HCT116 (cell line): Measurements from ENCODE around the gene RETREG1.

Source experiments
- EZH2 ChIP-seq: fragments of 200-600 bp; sonication (generic); IDR thresholded peaks from 2 replicates; pipeline ENCODE4 v1.6.1; 2017; ENCODE audit warnings: antibody characterized with exemption, mixed run types
- EZH2phosphoT487 ChIP-seq: fragments of 200-600 bp; IDR thresholded peaks from 2 replicates; pipeline ENCODE4 v1.6.1; 2018; ENCODE audit warnings: antibody characterized with exemption, borderline replicate concordance
- JUND ChIP-seq: IDR thresholded peaks from 2 replicates; pipeline ENCODE4 v1.6.1; 2012
- POLR2A ChIP-seq: IDR thresholded peaks from 2 replicates; pipeline ENCODE4 v1.7.0; 2011; ENCODE audit warnings: borderline replicate concordance; ENCODE audit not compliant: insufficient read depth, insufficient read length; ENCODE audit errors: extremely low read depth
- POLR2AphosphoS5 ChIP-seq: IDR thresholded peaks from 2 replicates; pipeline ENCODE4 v1.6.1; 2011; ENCODE audit warnings: mild to moderate bottlenecking, low read depth, low read length, moderate library complexity
- RAD21 ChIP-seq: IDR thresholded peaks from 2 replicates; pipeline ENCODE4 v1.6.1; 2012; ENCODE audit warnings: low read depth, mild to moderate bottlenecking
- SIN3A ChIP-seq: IDR thresholded peaks from 2 replicates; pipeline ENCODE4 v1.6.1; 2012; ENCODE audit warnings: low read depth
- SP1 ChIP-seq: IDR thresholded peaks from 2 replicates; pipeline ENCODE4 v1.6.1; 2012; ENCODE audit warnings: low read depth
- TCF7L2 ChIP-seq: IDR thresholded peaks from 2 replicates; pipeline ENCODE4 v1.7.0; 2011; ENCODE audit warnings: borderline replicate concordance, inconsistent platforms; ENCODE audit not compliant: insufficient read depth, insufficient read length; ENCODE audit errors: extremely low read depth
- TF ChIP-seq, protein P1 (sequence below), 3 experiments: fragments of 200-600 bp in 1 of 3; sonication (generic) in 1 of 3; IDR thresholded peaks in 2 of 3; conservative IDR thresholded peaks in 1 of 3; 2 replicates each; pipeline ENCODE4 v1.5.1; 2012 to 2017; ENCODE audit warnings: low read depth in 2 of 3, low read length in 2 of 3, antibody characterized with exemption in 1 of 3, borderline replicate concordance in 1 of 3, control low read depth in 1 of 3, mild to moderate bottlenecking in 1 of 3, mixed read lengths in 1 of 3, mixed run types in 1 of 3, moderate library complexity in 1 of 3; ENCODE audit not compliant: insufficient read depth in 1 of 3
- TF ChIP-seq, protein P2 (sequence below): IDR thresholded peaks from 2 replicates; pipeline ENCODE4 v1.6.1; 2012; ENCODE audit warnings: low read depth
- TF ChIP-seq, protein P3 (sequence below): IDR thresholded peaks from 2 replicates; pipeline ENCODE4 v1.6.1; 2012
- TF ChIP-seq, protein P4 (sequence below): IDR thresholded peaks from 2 replicates; pipeline ENCODE4 v1.6.1; 2012
- TF ChIP-seq, protein P5 (sequence below): IDR thresholded peaks from 2 replicates; pipeline ENCODE4 v1.6.1; 2011; ENCODE audit warnings: mild to moderate bottlenecking, low read length, moderate library complexity; ENCODE audit not compliant: insufficient replicate concordance; ENCODE audit errors: extremely low read depth

DNA sequence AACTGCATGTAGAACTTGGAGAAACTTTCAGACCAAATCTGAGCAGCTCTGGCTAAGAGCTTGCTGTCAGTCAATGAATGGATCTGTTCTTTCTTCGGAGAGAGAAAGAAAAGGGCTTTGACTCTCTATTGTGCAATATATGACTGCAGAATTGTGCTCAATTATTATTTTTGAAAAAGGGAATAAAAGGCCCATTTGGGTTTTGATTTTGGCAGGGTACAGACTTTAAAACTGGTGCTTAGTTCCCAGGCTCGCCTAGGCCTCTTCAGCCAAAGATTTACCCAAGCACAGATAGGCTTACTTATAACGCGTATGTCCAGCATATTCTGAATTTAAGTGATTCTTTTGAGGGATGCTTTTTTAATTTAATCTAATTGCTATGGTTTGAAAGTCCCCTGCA lies 59.3 kb downstream of the RETREG1 start:
- TF ChIP-seq, protein P1, sequence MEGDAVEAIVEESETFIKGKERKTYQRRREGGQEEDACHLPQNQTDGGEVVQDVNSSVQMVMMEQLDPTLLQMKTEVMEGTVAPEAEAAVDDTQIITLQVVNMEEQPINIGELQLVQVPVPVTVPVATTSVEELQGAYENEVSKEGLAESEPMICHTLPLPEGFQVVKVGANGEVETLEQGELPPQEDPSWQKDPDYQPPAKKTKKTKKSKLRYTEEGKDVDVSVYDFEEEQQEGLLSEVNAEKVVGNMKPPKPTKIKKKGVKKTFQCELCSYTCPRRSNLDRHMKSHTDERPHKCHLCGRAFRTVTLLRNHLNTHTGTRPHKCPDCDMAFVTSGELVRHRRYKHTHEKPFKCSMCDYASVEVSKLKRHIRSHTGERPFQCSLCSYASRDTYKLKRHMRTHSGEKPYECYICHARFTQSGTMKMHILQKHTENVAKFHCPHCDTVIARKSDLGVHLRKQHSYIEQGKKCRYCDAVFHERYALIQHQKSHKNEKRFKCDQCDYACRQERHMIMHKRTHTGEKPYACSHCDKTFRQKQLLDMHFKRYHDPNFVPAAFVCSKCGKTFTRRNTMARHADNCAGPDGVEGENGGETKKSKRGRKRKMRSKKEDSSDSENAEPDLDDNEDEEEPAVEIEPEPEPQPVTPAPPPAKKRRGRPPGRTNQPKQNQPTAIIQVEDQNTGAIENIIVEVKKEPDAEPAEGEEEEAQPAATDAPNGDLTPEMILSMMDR (IDR thresholded peaks at IDR 0.05 in 2 of 3, conservative IDR thresholded peaks at IDR 0.05 in 1 of 3; ENCODE audit: borderline replicate concordance in 1 of 3, insufficient read depth in 1 of 3, low read depth in 2 of 3, low read length in 2 of 3): no peak
- no peak for TF ChIP-seq EZH2
- TF ChIP-seq POLR2AphosphoS5: no peak
- no peak for TF ChIP-seq EZH2phosphoT487
- TF ChIP-seq POLR2A: no peak
- TF ChIP-seq, protein P2, sequence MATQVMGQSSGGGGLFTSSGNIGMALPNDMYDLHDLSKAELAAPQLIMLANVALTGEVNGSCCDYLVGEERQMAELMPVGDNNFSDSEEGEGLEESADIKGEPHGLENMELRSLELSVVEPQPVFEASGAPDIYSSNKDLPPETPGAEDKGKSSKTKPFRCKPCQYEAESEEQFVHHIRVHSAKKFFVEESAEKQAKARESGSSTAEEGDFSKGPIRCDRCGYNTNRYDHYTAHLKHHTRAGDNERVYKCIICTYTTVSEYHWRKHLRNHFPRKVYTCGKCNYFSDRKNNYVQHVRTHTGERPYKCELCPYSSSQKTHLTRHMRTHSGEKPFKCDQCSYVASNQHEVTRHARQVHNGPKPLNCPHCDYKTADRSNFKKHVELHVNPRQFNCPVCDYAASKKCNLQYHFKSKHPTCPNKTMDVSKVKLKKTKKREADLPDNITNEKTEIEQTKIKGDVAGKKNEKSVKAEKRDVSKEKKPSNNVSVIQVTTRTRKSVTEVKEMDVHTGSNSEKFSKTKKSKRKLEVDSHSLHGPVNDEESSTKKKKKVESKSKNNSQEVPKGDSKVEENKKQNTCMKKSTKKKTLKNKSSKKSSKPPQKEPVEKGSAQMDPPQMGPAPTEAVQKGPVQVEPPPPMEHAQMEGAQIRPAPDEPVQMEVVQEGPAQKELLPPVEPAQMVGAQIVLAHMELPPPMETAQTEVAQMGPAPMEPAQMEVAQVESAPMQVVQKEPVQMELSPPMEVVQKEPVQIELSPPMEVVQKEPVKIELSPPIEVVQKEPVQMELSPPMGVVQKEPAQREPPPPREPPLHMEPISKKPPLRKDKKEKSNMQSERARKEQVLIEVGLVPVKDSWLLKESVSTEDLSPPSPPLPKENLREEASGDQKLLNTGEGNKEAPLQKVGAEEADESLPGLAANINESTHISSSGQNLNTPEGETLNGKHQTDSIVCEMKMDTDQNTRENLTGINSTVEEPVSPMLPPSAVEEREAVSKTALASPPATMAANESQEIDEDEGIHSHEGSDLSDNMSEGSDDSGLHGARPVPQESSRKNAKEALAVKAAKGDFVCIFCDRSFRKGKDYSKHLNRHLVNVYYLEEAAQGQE: no peak
- no peak for TF ChIP-seq TCF7L2
- TF ChIP-seq, protein P3, sequence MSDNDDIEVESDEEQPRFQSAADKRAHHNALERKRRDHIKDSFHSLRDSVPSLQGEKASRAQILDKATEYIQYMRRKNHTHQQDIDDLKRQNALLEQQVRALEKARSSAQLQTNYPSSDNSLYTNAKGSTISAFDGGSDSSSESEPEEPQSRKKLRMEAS: no peak
- no peak for TF ChIP-seq JUND
- TF ChIP-seq SP1: no peak
- no peak for TF ChIP-seq SIN3A
- TF ChIP-seq, protein P4, sequence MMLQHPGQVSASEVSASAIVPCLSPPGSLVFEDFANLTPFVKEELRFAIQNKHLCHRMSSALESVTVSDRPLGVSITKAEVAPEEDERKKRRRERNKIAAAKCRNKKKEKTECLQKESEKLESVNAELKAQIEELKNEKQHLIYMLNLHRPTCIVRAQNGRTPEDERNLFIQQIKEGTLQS: no peak
- TF ChIP-seq, protein P5, sequence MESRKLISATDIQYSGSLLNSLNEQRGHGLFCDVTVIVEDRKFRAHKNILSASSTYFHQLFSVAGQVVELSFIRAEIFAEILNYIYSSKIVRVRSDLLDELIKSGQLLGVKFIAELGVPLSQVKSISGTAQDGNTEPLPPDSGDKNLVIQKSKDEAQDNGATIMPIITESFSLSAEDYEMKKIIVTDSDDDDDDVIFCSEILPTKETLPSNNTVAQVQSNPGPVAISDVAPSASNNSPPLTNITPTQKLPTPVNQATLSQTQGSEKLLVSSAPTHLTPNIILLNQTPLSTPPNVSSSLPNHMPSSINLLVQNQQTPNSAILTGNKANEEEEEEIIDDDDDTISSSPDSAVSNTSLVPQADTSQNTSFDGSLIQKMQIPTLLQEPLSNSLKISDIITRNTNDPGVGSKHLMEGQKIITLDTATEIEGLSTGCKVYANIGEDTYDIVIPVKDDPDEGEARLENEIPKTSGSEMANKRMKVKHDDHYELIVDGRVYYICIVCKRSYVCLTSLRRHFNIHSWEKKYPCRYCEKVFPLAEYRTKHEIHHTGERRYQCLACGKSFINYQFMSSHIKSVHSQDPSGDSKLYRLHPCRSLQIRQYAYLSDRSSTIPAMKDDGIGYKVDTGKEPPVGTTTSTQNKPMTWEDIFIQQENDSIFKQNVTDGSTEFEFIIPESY: no peak
- TF ChIP-seq RAD21: no peak
